GM12864 (cell line): ENCODE results near the gene ATP4A.
A peak's percentile ranks its signal among the peaks of the same experiment; 100 is the strongest.

Source experiments
- DNase-seq: peaks from one replicate; pipeline ENCODE4 v3.0.0-alpha.2; 2011; ENCODE audit warnings: low read depth
- H3K4me3 ChIP-seq: 2 replicates; pipeline ENCODE4 v1.5.1; 2011; ENCODE audit warnings: mild to moderate bottlenecking, low read depth, low read length, control low read depth
- TF ChIP-seq, protein P1 (sequence below): IDR thresholded peaks from 2 replicates; pipeline ENCODE4 v1.5.1; 2011; ENCODE audit warnings: low read depth, mild to moderate bottlenecking, moderate library complexity, low read length, control low read depth, inconsistent platforms; ENCODE audit errors: missing control alignments

Gene ATP4A

DNA sequence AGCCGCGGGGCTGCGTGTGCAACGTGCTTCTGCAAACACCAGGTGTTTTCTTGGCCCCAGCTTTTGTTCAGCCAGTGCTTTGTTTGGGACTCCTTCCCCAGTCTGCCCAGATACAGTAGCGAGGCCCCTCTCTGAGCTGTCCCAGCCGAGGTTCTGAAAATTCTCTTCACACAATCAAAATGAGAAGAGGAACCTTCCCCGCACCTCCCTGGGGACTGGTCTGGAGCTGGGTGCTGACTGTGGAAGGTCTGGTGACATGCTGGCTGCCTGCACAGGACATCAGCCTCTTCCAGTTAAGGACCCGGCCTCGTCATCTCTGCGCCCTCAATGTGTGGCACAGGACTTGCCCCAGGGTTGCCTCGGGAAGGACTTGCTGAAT is 4.2 kb downstream of the ATP4A start:
- TF ChIP-seq, protein P1, sequence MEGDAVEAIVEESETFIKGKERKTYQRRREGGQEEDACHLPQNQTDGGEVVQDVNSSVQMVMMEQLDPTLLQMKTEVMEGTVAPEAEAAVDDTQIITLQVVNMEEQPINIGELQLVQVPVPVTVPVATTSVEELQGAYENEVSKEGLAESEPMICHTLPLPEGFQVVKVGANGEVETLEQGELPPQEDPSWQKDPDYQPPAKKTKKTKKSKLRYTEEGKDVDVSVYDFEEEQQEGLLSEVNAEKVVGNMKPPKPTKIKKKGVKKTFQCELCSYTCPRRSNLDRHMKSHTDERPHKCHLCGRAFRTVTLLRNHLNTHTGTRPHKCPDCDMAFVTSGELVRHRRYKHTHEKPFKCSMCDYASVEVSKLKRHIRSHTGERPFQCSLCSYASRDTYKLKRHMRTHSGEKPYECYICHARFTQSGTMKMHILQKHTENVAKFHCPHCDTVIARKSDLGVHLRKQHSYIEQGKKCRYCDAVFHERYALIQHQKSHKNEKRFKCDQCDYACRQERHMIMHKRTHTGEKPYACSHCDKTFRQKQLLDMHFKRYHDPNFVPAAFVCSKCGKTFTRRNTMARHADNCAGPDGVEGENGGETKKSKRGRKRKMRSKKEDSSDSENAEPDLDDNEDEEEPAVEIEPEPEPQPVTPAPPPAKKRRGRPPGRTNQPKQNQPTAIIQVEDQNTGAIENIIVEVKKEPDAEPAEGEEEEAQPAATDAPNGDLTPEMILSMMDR, result no peak
- H3K4me3 ChIP-seq, result no peak overlapping the region
- no peak for DNase-seq

DNA sequence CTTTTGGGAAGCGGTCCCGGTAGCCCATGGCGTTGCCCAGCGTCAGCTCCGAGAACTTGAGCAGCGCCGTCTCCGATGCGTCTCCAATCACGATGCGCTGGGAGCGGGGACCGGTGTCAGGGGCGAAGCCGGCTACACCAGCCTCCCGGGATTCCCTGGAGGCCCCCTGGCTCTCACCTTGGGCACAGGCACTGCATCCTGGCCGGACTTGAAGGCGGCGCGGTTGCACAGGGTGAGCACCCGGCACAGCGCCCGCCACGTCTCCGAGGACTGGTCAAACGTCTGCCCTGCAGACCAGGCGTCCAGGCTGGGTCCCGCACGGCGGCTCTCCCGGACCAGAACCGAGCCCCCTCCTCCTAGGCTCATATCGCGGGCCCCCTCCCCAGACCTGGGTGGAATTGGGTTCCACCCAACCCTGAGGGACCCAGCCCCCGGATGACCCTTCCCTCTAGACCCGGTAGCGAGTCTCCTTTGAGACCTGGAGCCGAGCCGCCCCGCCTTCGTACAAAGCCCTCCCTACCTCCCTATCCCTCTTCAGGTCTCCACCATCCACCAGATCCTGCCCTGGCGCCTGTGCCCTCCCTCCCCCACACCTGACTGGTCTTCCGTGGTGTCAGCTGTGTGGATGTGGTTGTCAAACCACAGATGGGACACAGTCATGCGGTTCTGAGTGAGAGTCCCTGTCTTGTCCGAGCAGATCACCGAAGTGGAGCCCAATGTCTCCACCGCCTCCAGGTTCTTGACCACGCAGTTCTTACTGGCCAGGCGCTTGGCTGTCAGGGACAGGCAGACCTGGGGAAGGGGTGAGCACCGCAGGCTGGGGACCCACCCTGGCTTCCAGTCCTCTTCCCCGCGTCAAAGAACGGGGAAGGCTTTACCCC is 4.8 kb downstream of the ATP4A start:
- TF ChIP-seq, protein P1, result no peak
- DNase-seq, result no peak
- H3K4me3 ChIP-seq, result no peak overlapping the region

GRCh38 chr19:35557539-35558399 is 5.7 kb downstream of the ATP4A start:
- peak overlapping the region; percentile 24; the same call in 1 of the 2 replicates for H3K4me3 ChIP-seq
- DNase-seq, result no peak
- TF ChIP-seq, protein P1, result no peak

- TF ChIP-seq, protein P1, result no peak
- H3K4me3 ChIP-seq, result no peak overlapping the region
- no peak for DNase-seq
Observed at GRCh38 chr19:35556846-35557538, 6.5 kb downstream of the ATP4A start.

- TF ChIP-seq, protein P1, result no peak
- no peak overlapping the region for H3K4me3 ChIP-seq
- DNase-seq, result no peak
Observed at GRCh38 chr19:35556025-35556590, 7.3 kb downstream of the ATP4A start.

GRCh38 chr19:35555301-35556005 is 8.0 kb downstream of the ATP4A start:
- H3K4me3 ChIP-seq, result no peak overlapping the region
- TF ChIP-seq, protein P1, result peak; percentile 41
- no peak for DNase-seq
